A204.1 (cell line): ENCODE data around the gene NR3C1.

Experiments used
- FAIRE-seq: peaks from 2 replicates; lab custom pipeline; 2012; peaks lifted over from hg19 to GRCh38; lab: Jason Lieb, UNC

NR3C1 gene

DNA sequence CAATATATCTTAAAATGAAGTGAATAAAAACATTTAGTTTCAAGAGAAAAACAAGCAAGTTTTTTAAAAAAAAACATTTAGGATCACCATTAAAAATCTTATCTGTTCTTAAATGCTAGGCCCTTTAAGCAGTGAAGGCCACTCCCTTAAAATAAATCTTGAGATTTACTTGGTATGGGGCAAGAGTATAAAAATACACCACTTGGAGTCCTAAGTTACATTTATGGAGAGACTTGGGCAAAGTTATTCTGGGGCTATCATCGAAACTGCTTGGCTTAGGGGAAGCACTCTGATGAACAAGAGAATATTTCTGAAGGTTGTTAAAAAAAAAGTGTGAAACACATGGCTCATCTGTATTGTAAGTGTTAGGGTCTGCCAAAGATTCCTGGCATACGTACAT, 97.4 kb downstream of the NR3C1 start:
- FAIRE-seq: no peak

DNA sequence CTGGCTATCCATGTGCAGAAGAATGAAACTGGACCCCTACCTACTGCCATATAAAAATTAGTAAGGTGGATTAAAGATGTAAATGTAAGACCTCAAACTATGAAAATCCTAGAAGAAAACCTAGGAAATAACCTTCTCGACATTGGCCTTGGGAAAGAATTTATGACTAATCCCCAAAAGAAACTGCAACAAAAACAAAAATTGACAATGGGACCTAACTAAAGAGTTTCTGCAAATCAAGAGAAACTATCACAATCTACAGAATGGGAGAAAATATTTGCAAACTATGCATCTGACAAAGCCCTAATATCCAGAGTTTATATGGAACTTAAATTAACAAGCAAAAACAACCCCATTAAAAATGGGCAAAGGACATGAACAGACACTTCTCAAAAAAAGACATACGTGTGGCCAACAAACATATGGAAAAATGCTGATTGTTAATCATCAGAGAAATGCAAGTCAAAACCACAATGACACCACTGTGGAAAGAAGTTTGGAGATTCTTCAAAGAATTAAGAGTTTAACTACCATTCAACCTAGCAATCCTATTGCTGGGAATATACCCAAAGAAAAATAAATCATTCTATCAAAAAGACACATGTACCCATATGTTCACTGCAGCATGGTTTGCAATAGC, 98.5 kb downstream of the NR3C1 start:
- no peak for FAIRE-seq

DNA sequence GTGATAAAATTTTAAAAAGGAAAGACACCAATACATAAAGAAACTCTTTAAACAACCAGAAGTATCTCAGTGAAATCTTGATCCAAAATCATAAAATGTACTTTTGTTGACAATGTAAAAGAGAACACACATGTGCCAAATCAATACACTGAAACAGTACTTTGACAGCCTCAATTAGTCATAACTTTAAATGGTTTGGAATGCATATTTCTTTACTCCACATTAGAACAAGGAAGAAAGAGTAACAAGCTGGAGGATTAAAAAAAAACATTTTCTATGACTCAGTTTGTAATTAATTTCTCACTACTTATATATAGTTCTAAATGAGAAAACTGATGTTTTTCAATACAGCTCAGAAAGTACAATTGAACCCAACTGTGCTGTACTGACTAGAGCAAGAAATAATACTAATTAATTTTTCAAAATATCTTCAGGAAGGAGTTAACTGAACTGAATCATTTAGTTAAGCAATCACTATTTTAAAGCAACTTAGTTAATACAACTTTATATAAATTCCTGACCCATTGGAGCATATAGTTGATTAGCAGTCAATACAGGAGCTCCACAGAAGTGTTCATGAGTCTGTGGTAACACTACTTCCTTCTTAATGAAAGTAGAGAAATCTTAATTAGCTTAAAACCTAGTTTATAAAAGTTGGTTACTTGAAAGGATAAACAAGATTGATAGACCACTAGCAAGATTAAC, 101.0 kb downstream of the NR3C1 start:
- FAIRE-seq: no peak

DNA sequence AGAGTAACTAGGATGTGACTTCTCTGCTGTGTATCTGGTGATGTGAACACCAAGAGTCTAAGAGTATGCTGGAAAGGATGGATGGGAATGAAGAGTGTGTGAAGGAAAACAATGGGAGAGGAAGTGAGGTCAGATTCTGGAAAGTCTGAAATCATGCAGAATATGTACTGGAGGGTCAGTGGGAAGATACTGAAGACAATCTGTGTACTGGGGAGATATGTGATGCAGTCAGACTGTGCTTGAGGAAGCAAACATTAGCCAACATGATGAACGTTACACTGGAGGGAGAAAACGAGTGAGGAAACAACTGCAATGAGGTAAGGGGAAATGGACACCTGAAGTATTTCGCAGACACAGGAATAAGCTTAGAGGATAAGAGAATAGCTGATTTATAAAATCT, 105.7 kb downstream of the NR3C1 start:
- FAIRE-seq: no peak

DNA sequence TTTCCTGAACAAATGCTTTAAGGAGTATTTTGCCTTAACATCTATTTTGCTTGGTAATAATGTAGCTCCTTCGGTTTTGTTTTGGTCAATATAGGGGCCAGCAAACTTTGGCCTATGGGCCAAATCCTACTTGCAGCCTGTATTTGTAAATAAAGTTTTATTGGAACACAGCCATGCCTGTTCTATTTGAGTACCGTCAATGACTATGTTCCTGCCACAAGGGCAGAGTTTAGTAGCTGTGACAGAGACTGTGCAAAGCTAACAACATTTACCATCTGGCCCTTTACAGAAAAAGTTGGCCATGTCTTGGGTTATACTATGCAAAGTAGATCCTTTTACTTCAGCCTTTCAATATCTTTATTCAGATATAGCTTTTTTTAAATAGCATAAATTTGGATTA, 113.4 kb downstream of the NR3C1 start:
- no peak for FAIRE-seq

DNA sequence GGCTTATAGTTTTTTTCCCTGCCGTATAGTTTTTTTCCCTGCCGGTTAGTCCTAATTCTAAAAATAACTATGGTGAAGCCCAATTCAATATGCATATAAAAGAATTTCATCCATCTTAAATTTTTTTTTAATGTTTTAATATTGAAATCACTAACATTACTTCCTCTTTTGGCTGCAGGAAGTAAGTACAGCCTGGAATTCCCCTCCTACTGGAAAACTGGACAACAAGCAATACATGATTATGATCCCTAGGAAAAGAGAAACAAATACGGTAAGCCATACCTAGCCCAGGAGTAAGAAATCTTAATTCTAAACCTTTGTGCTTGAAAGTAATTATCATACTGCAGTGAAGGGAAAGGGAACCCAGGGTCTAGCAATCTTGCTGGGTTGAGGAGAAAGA, 119.0 kb downstream of the NR3C1 start:
- FAIRE-seq: no peak

DNA sequence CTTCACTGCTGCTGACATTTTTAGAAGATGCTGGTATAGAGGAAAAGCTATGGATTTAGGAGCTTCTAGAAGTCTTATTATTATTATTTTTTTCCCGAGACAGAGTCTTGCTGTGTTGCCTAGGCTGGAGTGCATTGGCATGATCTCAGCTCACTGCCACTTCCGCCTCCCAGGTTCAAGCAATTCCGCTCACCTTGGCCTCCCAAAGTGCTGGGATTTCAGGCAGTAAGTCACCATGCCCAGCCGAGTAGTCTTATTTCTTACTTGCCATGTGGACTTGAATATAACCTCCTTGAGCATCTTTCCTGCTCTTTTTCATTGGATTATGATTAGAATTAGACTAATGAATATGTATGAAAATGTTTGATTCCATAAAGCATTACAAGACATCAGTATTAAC, 119.5 kb downstream of the NR3C1 start:
- no peak for FAIRE-seq

DNA sequence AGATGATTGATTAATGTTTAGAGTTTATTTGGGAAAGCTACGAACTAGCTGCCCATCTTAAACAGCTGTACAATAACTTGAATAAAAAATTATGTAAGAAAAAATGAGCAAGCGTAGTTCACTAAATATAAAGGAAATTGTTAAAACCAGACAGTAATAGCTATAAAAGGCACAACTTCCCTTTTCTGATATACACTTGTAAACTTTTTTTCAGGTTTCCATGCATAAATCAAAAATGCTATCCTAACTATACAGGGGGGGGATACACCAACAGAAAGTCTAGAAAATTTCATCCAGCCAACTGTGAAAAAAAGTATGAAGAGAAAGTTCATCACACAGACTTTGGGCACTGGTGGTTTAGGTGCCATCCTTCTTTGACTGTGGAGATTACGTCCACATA, 122.3 kb downstream of the NR3C1 start:
- no peak for FAIRE-seq

DNA sequence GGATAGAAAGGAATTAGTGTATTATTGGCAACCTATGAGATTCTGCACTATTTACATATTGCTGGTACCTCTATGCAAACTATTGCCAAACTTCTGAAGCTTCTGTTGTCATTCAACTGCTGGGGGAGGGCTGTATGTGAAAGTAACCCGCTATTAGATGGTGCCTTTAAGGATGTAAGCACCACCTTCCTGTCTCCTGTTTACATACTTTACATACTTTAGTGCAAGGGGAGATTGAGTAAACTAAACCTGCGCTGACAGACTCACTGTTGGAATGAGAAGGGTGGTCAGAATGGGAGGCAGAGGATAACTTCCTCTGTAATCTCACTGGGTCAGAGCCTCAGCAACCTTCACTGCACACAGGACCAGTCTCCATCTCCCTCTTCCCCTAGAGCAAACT, 123.8 kb downstream of the NR3C1 start:
- no peak for FAIRE-seq

DNA sequence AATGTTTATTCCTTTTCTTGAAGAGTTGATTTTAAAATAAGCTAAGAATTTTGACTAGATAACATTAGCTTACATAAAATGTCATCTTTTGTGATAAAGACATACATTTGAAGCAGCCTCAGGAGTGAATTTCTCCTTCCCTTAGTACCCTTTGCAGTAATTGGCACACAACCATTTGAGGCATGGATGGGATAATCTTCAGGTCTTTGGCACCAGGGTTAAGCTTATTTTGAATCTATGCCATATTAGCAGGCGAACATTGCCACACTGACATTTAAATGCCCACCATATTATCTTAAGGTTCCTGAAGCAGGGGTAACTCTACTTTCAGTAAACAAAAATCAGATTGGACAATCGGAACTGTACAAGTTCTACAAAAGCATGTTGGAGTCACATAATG, 126.0 kb downstream of the NR3C1 start:
- FAIRE-seq: no peak

DNA sequence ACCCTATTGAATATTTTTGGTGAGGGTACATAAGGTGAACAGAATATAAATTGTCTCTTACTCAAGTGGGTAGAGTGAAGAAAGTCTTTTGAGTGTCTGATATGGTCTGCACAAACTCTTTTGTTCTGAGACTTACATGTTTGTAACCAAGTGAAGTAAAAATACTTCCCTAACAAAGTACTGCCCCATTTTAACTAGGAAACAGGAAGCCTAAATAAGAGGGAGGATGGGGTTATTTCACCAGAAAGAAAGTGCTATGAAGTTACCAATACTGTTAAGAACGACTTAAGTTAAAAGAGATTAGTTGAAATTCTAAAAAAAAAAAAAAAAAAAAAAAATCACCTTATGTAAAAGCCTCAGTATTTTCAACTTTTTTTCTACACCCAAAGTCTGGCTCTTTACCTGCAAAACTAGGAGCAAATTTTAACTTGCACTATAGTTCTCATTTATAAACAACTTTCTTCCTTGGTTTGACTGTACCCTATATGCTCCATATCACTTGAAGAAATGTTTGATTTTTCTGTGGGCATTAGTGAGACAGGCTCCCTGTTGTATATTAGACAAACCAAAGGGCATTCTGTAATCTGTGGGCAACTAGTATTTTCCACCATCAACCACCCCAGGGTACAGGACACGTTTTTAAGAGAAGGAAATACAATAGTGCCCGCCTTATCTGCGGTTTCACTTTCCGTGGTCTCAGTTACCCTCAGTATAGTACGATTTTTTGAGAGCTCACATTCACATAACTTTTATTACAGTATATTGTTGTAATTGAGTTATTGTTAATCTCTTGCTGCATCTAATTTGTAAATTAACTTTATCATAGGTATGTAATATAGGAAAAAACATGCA, 127.7 kb downstream of the NR3C1 start:
- no peak for FAIRE-seq

DNA sequence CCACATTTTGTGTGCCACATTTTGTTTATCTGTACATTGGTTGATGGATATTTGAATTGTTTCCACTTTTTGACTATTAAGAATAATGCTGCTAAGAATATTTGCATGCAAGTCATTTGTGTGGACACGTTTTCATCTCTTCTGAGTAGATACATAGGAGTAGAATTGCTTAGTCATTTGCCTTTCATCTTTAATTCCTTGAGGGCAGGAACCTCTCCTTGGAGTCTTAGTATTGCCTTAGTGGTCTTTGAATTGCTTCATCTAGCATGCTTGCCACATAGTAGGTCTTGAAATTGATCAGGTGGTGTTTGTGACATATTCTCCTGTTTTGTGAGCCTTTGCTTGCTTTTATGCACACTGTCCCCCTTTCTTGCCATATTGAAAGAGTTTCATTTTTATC, 128.5 kb downstream of the NR3C1 start:
- no peak for FAIRE-seq

DNA sequence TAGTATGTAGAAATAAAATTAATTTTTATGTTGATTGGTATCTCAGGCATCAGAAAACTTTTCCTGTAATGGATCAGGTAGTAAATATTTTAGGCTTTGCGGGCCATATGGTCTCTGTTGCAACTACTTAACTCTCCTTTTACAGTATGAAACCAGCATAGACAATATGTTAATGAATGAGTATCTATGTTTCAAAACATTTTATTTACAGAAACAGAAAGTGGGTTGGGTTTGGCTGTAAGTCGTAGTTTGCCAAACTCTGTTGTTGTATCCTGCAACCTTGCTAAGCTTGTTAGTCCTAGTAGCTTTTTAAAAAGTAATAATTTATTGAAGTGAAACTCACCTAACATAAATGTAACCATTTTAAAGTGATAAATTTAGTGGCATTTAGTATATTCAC, 132.1 kb downstream of the NR3C1 start:
- FAIRE-seq: no peak

DNA sequence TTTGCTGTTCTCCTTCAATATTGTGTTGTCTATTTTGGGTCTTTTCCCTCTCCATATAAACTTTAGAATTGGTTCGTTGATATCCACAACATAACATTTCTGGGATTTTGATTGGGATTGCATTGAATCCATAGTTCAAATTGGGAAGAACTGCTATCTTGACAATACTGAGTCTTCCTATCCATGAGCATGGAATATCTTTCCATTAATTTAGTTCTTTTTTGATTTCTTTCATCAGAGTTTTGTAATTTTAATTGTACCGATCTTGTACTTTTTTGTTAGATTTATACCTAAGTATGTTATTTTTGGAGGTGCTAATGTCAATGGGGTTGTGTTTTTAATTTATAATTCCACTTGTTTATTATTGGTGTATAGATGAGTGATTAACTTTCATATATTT, 135.1 kb downstream of the NR3C1 start:
- no peak for FAIRE-seq

DNA sequence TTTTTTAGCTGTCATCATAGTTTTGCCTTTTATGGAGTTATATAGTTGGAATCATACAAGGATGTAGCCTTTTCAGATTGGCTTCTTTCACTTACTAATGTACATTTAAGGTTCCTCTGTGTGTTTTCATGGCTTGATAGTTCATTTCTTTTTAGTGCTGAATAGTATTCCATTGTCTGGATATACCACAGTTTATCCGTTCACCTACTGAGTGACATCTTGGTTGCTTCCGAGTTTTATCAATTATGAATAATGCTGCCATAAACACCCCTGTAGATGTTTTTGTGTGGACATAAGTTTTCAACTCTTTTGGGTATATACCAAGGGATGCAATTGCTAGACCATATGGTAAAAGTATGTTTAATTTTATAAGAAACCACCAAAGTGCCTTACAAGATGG, 136.3 kb downstream of the NR3C1 start:
- FAIRE-seq: no peak

DNA sequence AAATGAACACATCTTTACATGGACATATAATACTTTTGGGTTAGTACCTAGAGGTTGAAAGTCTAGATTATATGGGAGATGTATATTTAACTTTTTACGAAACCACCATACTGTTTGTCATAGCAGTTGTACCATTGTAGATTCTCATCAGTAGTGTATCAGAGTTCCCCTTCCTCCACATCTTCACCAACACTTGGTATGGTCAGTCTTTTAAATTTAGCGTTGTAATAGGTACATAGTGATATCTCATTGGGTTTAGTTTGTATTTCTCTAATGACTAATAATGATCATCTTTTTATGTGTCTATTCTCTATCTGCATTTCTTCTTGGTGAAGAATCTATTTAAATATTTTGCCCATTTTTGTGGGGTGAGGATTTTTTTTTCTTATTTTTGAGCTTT, 137.5 kb downstream of the NR3C1 start:
- FAIRE-seq: no peak

DNA sequence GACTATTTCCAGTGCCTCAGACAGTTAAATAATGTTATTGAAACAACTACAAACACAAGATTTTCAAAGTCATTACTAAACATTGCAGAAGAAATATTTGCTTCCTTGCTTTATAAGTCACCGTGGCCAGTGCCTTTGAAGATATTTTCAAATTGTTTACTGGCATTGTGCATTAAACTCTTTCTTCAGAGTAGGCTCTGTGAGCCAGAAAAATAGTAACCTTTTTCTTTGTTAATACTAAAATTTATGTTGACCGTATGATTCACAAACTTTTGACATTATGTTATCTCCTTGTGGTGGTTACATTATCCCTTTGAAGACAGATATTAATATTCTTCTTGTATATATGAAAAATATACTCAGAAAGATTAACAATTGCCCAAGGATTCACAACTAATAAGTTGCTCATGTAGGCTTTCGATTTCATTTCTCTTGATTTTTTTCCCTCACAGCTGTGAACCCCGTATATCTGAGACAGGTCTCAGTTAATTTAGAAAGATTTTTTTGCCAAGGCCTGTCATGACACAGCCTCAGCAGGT, 140.1 kb downstream of the NR3C1 start:
- FAIRE-seq: no peak

DNA sequence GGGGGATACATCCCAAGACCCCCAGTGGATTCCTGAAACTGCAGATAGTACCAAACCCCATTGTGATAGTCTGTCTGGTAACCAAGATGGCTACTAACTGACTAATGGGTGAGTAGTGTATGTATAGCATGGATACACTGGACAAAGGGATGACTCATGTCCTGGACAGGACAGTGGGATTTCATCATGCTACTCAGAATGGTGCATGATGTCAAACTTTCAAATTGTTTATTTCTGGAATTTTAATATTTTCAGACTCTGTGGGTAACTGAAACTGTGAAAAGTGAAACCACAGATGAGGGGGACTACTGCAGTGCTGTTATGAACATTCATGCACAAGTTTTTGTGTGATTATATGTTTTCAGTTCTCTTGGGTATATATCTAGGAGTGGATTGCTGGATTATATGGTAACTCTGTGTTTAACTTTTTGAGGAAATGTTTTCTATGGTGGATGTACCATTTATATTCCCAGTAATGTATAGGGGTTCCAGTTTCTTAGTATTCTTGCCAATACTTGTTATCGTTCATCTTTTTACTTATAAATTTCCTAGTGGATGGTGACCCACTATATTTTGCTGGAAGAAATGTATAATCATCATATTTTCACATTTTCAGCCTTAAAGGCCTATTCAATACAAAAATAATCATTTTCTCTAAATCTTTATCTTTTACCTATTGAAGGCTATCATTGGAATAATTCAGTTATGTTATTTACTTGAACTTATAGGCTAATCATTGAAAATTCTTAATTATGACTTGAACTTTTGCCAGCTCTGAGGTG, 140.9 kb downstream of the NR3C1 start:
- no peak for FAIRE-seq

DNA sequence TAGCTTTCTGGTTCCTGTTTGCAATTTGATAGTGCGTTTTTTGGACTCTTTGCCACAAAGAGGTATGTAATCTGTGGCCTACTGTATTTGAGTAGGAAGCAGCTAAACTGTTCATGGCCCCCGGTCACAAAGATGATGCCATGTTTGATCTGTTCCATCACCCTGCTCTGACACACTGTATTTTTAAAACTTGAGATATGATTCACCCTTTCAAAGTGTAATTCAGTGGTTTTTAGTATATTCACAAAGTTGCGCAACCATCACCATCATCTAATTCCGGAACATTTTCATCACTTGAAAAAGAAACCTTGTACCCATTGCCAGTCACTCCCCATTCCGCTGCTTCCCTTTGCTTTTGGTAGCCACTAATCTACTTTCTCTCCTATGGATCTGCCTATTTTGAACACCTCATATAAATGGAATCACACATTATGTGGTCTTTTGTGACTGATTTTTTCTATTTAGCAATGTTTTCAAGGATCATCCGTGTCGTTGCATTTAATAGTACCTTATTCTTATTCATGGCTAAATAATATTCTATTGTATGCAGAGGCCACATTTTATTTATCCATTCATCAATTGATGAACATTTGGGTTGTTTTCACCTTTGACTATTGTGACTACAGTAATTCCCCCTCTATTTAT, 141.6 kb downstream of the NR3C1 start:
- no peak for FAIRE-seq

DNA sequence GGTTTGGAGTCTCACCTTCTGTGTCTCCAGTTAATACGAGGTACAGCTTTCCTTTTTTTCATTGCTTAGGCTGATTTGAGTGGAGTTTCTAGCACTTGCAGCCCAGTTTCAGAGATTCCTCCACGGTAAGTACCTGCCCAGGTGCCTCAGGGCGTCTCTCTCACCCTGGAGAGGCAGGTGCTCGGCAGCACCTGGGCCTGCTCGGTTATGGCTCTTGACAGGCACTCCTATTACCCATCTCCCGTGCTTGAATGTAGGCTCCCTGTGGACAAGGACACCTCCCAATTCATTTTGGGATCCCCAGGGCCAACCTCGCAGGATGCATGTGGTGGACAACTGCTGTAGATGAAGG, 144.3 kb downstream of the NR3C1 start:
- no peak for FAIRE-seq

DNA sequence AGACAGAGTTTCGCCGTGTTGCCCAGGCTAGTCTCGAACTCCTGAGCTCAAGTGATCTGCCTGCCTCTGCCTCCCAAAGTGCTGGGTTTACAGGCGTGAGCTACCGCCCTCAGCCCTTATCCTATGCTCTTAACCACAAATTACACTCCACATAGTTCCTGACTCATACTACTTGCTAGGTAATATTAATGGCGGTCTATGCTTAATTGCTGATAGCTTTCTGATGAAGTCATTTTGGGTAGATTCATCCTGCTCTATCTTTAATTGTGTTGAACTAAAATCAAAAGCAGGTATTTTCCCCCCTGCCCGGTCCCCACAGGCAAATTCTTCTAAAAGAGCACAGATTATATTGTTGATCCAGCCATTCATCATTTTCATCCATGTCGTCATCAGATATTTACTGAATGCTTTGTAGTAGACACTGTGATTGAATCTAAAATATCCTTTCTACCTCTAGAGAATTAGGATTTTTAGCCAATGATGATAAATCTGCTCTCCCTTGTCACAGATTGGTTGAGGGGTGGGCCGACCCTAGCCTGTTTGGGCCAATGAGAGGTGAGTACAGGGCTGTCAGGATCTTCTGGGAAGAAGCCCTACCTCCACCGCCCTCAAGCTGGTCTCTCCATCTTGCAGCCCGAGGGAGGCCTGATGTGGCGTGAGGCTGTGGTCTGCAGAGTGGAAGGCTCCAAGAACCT, 144.8 kb downstream of the NR3C1 start:
- FAIRE-seq: no peak
